WTC11 (cell line): Measurements from ENCODE around the gene FAM3B.

Experiments
- JUN ChIP-seq: sonication (generic); formaldehyde crosslinking; IDR thresholded peaks from 2 replicates; pipeline ENCODE4 v1.8.0; 2023; ENCODE audit warnings: mild to moderate bottlenecking, missing genetic modification reagents
- TF ChIP-seq, protein P1 (sequence below): fragments of 200-600 bp; IDR thresholded peaks from 2 replicates; pipeline ENCODE4 v1.8.0; 2022; ENCODE audit warnings: antibody characterized with exemption

DNA sequence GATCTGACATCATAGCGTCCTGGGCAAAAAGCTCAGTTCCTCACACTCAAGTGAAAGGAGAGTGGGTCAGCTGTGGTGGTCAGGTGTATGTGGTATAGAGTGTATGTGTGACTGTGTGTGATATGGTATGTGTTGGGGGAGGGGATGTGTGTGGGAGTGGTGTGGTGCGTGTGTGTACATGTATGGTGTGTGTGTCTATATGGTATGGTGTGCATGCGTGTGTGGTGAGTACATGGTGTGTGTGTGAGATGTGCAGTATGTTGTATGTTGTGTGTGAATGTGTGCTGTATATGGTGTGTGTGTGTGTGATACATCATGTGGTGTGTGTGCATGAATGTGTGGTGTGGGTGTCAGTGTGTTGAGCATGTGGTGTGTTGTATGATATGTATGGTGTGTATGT, 20.9 kb downstream of the FAM3B start:
- no peak for TF ChIP-seq JUN
- TF ChIP-seq, protein P1, sequence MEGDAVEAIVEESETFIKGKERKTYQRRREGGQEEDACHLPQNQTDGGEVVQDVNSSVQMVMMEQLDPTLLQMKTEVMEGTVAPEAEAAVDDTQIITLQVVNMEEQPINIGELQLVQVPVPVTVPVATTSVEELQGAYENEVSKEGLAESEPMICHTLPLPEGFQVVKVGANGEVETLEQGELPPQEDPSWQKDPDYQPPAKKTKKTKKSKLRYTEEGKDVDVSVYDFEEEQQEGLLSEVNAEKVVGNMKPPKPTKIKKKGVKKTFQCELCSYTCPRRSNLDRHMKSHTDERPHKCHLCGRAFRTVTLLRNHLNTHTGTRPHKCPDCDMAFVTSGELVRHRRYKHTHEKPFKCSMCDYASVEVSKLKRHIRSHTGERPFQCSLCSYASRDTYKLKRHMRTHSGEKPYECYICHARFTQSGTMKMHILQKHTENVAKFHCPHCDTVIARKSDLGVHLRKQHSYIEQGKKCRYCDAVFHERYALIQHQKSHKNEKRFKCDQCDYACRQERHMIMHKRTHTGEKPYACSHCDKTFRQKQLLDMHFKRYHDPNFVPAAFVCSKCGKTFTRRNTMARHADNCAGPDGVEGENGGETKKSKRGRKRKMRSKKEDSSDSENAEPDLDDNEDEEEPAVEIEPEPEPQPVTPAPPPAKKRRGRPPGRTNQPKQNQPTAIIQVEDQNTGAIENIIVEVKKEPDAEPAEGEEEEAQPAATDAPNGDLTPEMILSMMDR = no peak
